ENCODE measurements around the gene SIRPD. TPM values are rescaled to one million over a fixed set of nuclear protein-coding genes. Genes with fewer than 3 reads are reported as not detected.
A peak's percentile ranks its signal among the peaks of the same experiment; 100 is the strongest.

The SIRPD gene
- total RNA-seq, 2 donors from 2014 or later = 0.24 TPM; not detected in 1

DNA sequence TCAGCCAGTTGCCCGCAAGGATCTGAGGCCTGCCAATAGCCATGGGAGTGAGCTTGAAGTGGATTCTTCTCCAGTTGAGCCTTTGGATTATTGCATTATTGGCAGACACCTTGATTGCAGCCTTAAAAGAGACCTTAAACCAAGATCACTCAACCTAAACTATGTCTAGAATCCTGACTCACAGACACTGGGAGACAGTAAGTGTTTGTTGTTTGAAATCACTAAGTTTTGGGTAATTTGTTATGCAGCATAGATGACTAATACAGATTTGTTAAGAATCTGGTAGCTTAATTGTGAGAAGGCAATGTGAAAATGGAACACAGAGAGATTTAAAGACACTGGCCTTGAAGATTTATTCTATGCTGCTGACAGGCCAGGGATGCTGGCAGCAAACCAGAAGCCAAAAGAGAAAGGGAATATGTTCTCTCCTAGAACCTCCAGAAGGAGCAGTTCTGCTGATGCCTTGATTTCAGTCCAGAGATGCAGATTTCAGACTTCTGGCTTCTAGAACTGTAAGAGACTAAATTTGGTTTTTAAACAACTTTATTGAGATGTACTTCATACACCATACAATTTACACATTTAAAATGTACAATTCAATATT, 17.6 kb downstream of the SIRPD start:
- no peak for DNase-seq (ENCODE audit: low spot score)

DNA sequence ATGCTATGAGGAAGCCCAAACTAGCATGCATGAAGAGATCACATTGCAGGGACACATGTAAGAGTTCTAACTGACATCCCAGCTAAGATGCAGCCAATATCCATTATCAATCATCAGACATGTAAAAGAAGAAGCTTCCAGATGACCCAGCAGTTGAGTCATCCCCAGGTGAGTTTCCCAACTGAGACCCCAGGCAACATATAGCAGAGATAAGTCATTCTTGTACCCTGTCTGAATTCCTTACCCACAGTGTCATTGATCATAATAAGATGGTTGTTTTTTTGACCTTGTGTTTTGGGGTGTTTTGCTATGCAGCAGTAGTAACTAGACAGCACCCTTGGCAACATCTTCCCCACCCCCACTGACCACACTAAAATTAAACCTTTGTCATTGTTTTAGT, 18.9 kb downstream of the SIRPD start:
- intact Hi-C loops (cut with DNase I) = no loop called here
- DNase-seq (ENCODE audit: low spot score) = no peak

More for the DNA sequence above, 17.6 kb downstream of the SIRPD start:
- intact Hi-C loops (cut with DNase I) = no loop called here

GRCh38 chr20:1537731-1538058, 19.8 kb downstream of the SIRPD start:
- intact Hi-C loops (cut with DNase I) = no loop called here
- peak; percentile 85 for DNase-seq (ENCODE audit: low spot score)

DNA sequence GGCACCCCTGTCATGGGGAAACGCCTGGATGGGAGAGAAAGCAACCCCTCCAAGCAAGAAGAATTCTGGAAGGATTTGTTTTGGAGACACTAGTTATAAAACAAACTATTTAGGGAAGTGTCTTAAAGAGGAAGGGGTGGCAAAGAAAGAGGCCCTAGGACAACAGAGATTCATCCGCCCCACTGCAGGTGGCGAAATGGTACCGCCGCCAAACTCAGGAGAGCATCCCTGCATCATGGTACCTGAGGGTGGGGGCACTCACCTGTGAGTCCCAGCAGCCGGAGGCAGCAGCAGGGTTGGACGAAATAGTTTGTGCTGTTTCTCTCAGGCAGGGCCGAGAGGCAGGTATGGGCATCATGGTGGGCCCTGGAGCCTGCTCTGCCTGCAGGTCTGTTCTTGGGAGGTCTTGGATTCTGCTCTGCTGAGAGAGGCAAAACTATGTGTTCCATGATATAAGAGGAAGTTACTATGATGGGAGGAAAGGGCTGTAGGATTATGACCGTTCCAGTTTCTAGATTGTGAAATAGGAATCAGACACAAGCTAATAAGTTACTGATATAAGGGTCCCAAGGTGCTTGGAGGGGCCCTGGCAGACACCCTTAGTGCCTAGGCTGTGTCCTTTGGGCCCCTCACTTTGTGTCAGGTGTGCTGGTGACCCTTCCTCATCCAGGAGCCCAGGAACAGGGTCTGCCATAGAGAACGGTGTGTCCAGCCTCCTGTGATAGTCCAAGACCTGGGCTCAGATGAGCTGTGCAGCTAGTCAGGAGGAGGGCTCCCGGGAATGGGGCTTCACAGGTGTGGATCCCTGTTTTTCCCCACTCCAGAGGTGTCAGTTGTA, 20.4 kb downstream of the SIRPD start:
- DNase-seq (ENCODE audit: low spot score) = no peak
- intact Hi-C loops (cut with DNase I) = no loop called here

GRCh38 chr20:1535420-1536175, 21.9 kb downstream of the SIRPD start:
- intact Hi-C loops (cut with DNase I) = no loop called here
- no peak for DNase-seq (ENCODE audit: low spot score)

DNA sequence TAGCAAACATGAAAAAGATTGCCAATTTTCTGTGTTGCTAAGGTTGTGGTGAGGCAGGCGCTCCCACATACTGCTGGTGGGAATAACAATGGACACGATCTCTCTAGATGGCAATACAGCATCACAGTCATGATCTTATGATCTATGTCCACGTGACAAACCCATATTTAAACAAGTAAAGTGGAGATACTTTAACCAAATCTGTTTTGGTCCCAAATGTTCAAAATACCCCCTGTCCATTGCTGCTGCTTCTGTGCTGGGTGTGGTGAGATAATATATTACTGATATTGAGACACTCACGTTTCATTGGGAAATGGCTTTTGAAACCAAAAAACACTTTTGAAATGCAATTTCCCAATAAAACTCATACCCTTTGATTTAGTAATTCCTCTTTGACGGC, 23.0 kb downstream of the SIRPD start:
- intact Hi-C loops (cut with DNase I) = no loop called here
- DNase-seq (ENCODE audit: low spot score) = no peak

- intact Hi-C loops (cut with DNase I) = no loop called here
- DNase-seq (ENCODE audit: low spot score) = no peak
Measured at GRCh38 chr20:1533059-1533458, 24.4 kb downstream of the SIRPD start.

DNA sequence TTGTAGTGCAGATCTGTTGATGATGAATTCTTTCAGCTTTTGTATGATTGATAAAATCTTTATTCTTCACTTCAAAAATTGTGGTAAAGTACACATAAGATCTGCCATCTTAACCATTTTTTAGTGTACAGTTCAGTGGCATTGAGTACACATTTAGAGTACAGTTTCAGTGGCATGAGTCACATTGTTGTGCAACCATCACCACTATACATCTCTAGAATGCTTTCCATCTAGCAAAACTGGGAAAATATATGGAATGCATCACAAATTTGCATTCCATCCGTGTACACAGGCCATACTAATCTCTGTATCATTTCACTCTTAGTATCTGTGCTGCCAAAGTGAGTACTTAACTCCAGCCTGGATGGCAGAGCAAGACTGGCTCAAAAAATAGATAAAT, 28.7 kb downstream of the SIRPD start:
- DNase-seq (ENCODE audit: low spot score) = no peak
- intact Hi-C loops (cut with DNase I) = no loop called here

DNA sequence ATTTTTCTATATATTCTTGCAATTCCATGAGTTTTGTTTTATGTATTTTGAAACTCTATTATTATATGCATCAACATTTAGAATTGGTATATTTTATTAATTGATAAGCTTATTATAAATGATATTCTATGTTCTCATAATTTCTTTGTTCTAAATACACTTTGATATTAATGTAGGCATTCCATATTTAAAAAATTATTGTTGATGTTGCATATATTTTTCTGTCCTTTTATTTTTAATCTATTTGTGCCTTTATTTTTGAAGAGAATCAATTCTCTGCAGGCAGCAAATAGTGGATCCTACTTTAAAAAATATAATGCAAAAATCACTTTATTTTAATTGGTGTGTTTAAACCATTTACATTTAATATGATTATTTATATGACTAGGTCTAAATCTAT, 29.6 kb downstream of the SIRPD start:
- no peak for DNase-seq (ENCODE audit: low spot score)
- intact Hi-C loops (cut with DNase I) = no loop called here

GRCh38 chr20:1526896-1527295, 30.6 kb downstream of the SIRPD start:
- DNase-seq (ENCODE audit: low spot score) = no peak
- intact Hi-C loops (cut with DNase I) = no loop called here

GRCh38 chr20:1526310-1526709, 31.2 kb downstream of the SIRPD start:
- no peak for DNase-seq (ENCODE audit: low spot score)
- intact Hi-C loops (cut with DNase I) = no loop called here

GRCh38 chr20:1524004-1524403, 33.5 kb downstream of the SIRPD start:
- intact Hi-C loops (cut with DNase I) = no loop called here

DNA sequence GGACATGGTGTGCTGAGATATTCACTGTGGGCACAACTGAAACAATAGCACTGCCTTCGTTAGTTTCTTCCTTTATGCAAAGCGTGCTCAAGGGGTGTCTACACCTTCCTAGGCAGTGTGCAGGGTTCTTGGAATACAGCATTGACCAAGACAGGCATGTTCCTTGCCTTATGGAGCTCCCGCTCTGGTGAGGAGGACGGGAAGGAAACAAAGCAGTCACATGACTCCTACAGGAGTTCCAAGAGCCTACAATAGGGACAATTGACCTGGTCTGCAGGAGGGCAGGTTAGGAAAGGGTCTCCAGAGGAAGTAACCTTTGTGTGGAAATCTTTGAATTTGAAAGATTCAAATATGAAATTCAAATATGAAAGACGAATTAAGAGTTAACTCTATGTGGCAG, 40.5 kb downstream of the SIRPD start:
- DNase-seq (ENCODE audit: low spot score) = no peak
- intact Hi-C loops (cut with DNase I) = no loop called here

More at GRCh38 chr20:1524004-1524403, 33.5 kb downstream of the SIRPD start:
- no peak for DNase-seq (ENCODE audit: low spot score)

- intact Hi-C loops (cut with DNase I) = no loop called here
- DNase-seq (ENCODE audit: low spot score) = no peak
Measured at GRCh38 chr20:1513801-1514200, 43.7 kb downstream of the SIRPD start.

GRCh38 chr20:1509237-1509636, 48.3 kb downstream of the SIRPD start:
- intact Hi-C loops (cut with DNase I) = no loop called here
- no peak for DNase-seq (ENCODE audit: low spot score)

DNA sequence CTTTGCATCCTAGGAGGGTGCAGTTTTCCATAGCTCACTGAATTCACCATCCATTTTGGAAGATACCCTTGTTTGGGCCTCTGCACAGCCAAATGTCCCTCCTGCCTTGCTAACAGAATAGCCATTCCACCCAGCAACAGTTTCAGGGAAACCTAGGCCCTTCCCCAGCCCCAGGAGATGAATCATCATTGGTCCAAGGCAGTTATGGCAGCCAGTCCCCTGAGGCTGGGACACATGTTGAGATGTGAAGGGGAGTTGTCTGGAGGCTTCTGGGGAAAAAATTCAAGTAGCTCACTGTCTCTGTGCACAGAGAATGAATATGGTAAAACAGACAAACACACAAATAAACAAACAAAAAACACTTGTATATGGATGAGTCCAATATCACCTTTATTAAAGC, 48.9 kb downstream of the SIRPD start:
- intact Hi-C loops (cut with DNase I) = no loop called here
- no peak for DNase-seq (ENCODE audit: low spot score)

- intact Hi-C loops (cut with DNase I) = no loop called here
- DNase-seq (ENCODE audit: low spot score) = no peak
Measured at GRCh38 chr20:1507276-1507675, 50.2 kb downstream of the SIRPD start.

DNA sequence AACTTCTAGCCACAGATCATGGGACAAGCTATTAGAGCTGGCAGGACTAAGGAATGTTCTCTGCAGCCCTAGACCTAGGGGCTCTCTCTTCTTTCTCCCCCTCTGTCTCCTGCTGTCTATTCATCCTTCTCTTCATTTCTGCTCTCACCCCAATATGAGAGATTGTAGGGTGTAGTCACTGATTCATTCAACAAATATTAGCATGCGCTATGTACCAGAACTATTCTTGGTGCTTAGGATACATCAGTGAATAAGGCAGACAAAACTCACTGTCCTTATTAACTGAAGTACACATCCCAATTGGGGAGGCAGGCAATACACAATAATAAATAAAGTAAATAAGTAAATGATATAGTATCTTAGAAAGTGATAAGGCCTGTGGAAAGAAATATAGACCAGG, 51.6 kb downstream of the SIRPD start:
- intact Hi-C loops (cut with DNase I) = no loop called here
- no peak for DNase-seq (ENCODE audit: low spot score)

DNA sequence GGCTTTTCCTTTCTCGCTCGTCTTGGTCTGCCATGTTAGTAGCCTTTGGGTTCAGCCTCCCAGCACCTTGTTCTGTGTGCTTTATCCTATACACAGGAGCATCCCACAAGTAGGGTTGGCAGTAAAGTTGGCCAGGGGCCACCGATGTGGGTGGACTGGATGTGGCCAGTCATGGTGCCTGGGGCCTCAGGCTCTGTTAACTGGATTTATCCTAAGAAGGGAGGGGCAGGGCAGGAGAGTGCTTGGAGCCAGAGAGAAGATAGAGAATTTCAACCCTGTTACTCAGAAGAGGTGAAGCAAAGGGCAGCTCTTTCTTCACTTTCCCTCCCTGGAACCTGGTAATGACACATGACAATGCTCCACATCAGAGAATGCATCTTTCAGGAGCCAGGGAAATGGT, 52.1 kb downstream of the SIRPD start:
- DNase-seq (ENCODE audit: low spot score) = no peak
- intact Hi-C loops (cut with DNase I) = no loop called here

GRCh38 chr20:1503564-1504227, 53.8 kb downstream of the SIRPD start:
- intact Hi-C loops (cut with DNase I) = no loop called here
- peak; percentile 87 for DNase-seq (ENCODE audit: low spot score)
